Hypothalamus (tissue), 51 donors: Measurements from ENCODE around the gene GOLT1A.
A peak's percentile ranks its signal among the peaks of the same experiment; 100 is the strongest.

Source experiments
- DNase-seq, 51 donors: peaks; one replicate each; lab custom pipeline; 2025; lab: John Stamatoyannopoulos, UW

Gene GOLT1A

GRCh38 chr1:204166219-204166618, 47.6 kb downstream of the GOLT1A start, which contains the start of gene REN:
Gene REN (minus strand): TSS chr1:204166337. CDS start chr1:204166293, 44 bp downstream.
- DNase-seq = no peak

GRCh38 chr1:204162494-204163074, 51.2 kb downstream of the GOLT1A start:
- peak in 50 of 51 donors; percentile 6 to 84 (median 60) for DNase-seq

GRCh38 chr1:204161609-204162493, 51.9 kb downstream of the GOLT1A start:
- DNase-seq = no peak

GRCh38 chr1:204157962-204158361, 55.8 kb downstream of the GOLT1A start:
- no peak for DNase-seq

- DNase-seq = no peak
Observed at GRCh38 chr1:204155881-204156280, 57.9 kb downstream of the GOLT1A start.

GRCh38 chr1:204154568-204155255, 59.1 kb downstream of the GOLT1A start:
- no peak for DNase-seq

- no peak for DNase-seq
Observed at GRCh38 chr1:204153667-204154066, 60.1 kb downstream of the GOLT1A start.

- DNase-seq = peak in 2 of 51 donors; percentile 43 to 54
Observed at GRCh38 chr1:204152310-204153044, 61.3 kb downstream of the GOLT1A start.

GRCh38 chr1:204151552-204152309, 62.1 kb downstream of the GOLT1A start, which contains the start of gene ETNK2:
Gene ETNK2 (minus strand): TSS chr1:204152044. CDS start chr1:204151852, 192 bp downstream.
- peak in 29 of 51 donors; percentile 16 to 82 (median 49) for DNase-seq

- DNase-seq = peak in 10 of 51 donors; percentile 12 to 48 (median 19)
Observed at GRCh38 chr1:204150702-204151551, 62.9 kb downstream of the GOLT1A start.

GRCh38 chr1:204149635-204150565, 63.9 kb downstream of the GOLT1A start:
- peak in 1 of 51 donors; percentile 9 for DNase-seq

GRCh38 chr1:204149107-204149506, 64.7 kb downstream of the GOLT1A start:
- no peak for DNase-seq
